Testis (tissue), 3 donors: ENCODE measurements around the gene PRND. TPM values are rescaled to one million over a fixed set of nuclear protein-coding genes. Genes with fewer than 3 reads are reported as not detected.

Source experiments
- DNase-seq: peaks from one replicate; pipeline ENCODE4 v3.0.0-alpha.2; 2019
- H3K27ac ChIP-seq, 2 donors: fragments of 200-600 bp; sonication (generic); one replicate each; pipeline ENCODE4 v1.5.1; 2019
- H3K27me3 ChIP-seq: fragments of 200-600 bp; sonication (generic); one replicate; pipeline ENCODE4 v1.5.1; 2019
- H3K36me3 ChIP-seq: fragments of 200-600 bp; sonication (generic); one replicate; pipeline ENCODE4 v1.5.1; 2017; ENCODE audit warnings: low read depth; ENCODE audit errors: missing control alignments
- H3K4me1 ChIP-seq: fragments of 200-600 bp; sonication (generic); one replicate; pipeline ENCODE4 v1.5.1; 2019
- H3K4me3 ChIP-seq, 2 donors: fragments of 200-600 bp; sonication (generic); one replicate each; pipeline ENCODE4 v1.5.1; 2017 to 2019
- H3K9me3 ChIP-seq: fragments of 200-600 bp; sonication (generic); one replicate; pipeline ENCODE4 v1.5.1; 2017
- POLR2A ChIP-seq: fragments of 450-650 bp; IDR thresholded peaks from one replicate; pipeline ENCODE4 v1.6.1; 2017; ENCODE audit warnings: antibody characterized with exemption, mild to moderate bottlenecking, moderate library complexity
- WGBS, 2 donors: methylation state at CpG; one replicate each; pipeline ENCODE4 v1.1.5; 2018; 5-methylcytosine and 5-hydroxymethylcytosine counted together
- intact Hi-C: fragments of 100-400 bp; cut with DNase I; formaldehyde crosslinking; loops from one replicate; pipeline ENCODE4 v1.15.1; 2023; ENCODE audit warnings: low total_unique reads
- polyA plus RNA-seq: library from polyadenylated mRNA; stranded (reverse); fragments of 350-450 nt; fragmentation: Illumina TruSeq; extraction: RNeasy Lipid Tissue Mini Kit (QIAGEN cat#74804); gene quantifications from one replicate; pipeline ENCODE4 v1.2.3, GENCODE V29; 2014; ENCODE audit warnings: low read depth, low replicate concordance; ENCODE audit not compliant: insufficient read depth
- total RNA-seq, 2 donors: library from RNA; depleted of rRNA; stranded (reverse); fragments of >200 nt; gene quantifications; one replicate each; pipeline ENCODE4 v1.2.3, GENCODE V29; 2016
- TF ChIP-seq, protein P1 (sequence below), 3 experiments: fragments of 450-650 bp in 2 of 3; fragments of 200-600 bp in 1 of 3; sonication (generic) in 1 of 3; IDR thresholded peaks; one replicate each; pipeline ENCODE4 v1.5.1; 2016 to 2019; ENCODE audit warnings: antibody characterized with exemption in 3 of 3, mild to moderate bottlenecking in 2 of 3, moderate library complexity in 1 of 3

PRND gene
- total and polyA plus RNA-seq, 3 donors from 2014 or later: 147 to 729 (median 431) TPM

DNA sequence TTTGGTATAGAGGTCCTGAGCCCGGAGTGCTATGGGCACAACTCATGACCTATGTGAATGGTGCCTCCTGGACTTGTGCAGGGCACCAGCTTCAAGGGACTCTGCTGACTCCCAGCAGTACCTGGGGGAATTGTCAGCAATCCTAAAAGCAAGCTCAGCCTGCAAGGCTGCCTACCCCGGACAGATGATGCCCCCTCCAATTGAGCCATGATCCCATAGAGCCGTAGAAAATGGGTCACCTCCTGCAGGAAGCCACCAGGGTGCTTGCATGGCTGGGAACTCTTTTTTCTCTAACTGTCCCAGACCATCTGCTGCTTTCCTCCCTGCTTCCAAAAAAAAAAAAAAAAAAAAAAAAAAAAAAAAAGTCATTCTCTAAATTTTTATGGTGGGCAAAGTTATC, 12.9 kb upstream of the PRND start:
- no peak for DNase-seq
- H3K9me3 ChIP-seq: no peaks in the 10 kb centered on the region
- H3K36me3 ChIP-seq: no peaks in the 10 kb centered on the region
- intact Hi-C loops: no loop called here
- no peak overlapping the region for H3K4me3 ChIP-seq
- H3K27ac ChIP-seq: no peak overlapping the region
- peaks cover 7% of the 10 kb centered on the region for H3K4me1 ChIP-seq
- TF ChIP-seq, protein P1, sequence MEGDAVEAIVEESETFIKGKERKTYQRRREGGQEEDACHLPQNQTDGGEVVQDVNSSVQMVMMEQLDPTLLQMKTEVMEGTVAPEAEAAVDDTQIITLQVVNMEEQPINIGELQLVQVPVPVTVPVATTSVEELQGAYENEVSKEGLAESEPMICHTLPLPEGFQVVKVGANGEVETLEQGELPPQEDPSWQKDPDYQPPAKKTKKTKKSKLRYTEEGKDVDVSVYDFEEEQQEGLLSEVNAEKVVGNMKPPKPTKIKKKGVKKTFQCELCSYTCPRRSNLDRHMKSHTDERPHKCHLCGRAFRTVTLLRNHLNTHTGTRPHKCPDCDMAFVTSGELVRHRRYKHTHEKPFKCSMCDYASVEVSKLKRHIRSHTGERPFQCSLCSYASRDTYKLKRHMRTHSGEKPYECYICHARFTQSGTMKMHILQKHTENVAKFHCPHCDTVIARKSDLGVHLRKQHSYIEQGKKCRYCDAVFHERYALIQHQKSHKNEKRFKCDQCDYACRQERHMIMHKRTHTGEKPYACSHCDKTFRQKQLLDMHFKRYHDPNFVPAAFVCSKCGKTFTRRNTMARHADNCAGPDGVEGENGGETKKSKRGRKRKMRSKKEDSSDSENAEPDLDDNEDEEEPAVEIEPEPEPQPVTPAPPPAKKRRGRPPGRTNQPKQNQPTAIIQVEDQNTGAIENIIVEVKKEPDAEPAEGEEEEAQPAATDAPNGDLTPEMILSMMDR (IDR thresholded peaks at IDR 0.05): no peak
- no peak for TF ChIP-seq POLR2A
- 88 to 97% methylated on average over 3 of the region's 3 CpGs for WGBS, 2 donors
- no peaks in the 10 kb centered on the region for H3K27me3 ChIP-seq

GRCh38 chr20:4709261-4710105, 12.2 kb upstream of the PRND start:
- no peak overlapping the region for H3K4me3 ChIP-seq
- intact Hi-C loops: no loop called here
- TF ChIP-seq POLR2A: no peak
- TF ChIP-seq, protein P1 (IDR thresholded peaks at IDR 0.05): no peak
- WGBS, 2 donors: 91 to 93% methylated on average over 10 of the region's 10 CpGs
- H3K9me3 ChIP-seq: no peaks in the 10 kb centered on the region
- H3K27ac ChIP-seq: no peak overlapping the region
- no peaks in the 10 kb centered on the region for H3K36me3 ChIP-seq
- H3K27me3 ChIP-seq: no peaks in the 10 kb centered on the region
- peaks cover 1% of the 10 kb centered on the region for H3K4me1 ChIP-seq
- no peak for DNase-seq

DNA sequence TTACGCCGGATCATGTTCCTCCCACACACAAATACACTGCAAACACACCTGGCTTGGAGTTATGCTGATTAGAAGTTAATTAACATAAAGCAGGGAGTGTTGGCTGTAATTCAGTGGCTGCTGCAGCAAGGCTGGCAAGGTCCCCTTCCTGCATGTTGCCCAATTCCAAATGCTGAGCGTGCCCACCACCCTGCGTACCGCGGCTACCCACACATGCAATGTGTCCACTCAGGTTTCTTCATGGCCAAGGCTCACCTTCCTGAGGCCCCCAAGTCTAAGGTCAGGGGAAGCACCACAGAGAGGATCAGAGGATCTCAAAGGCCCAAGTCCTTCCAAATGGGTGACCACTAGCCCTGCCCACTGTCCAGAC, 11.6 kb upstream of the PRND start:
- Histone ChIP-seq H3K27me3 (no peaks in the 10 kb centered on the region), H3K9me3 (no peaks in the 10 kb centered on the region), H3K4me3 (no peak overlapping the region), H3K36me3 (no peaks in the 10 kb centered on the region), H3K27ac (no peak overlapping the region), H3K4me1 (no peaks in the 10 kb centered on the region)
- WGBS, 2 donors: 93 to 95% methylated on average over 6 of the region's 6 CpGs
- no peak for DNase-seq
- TF ChIP-seq POLR2A: no peak
- TF ChIP-seq, protein P1 (IDR thresholded peaks at IDR 0.05): no peak
- intact Hi-C loops: no loop called here

GRCh38 chr20:4711511-4711910, 10.2 kb upstream of the PRND start:
- TF ChIP-seq, protein P1 (IDR thresholded peaks at IDR 0.05): no peak
- no peak for TF ChIP-seq POLR2A
- Histone ChIP-seq H3K36me3 (no peaks in the 10 kb centered on the region), H3K27ac (no peak overlapping the region), H3K9me3 (no peaks in the 10 kb centered on the region), H3K4me3 (no peak overlapping the region), H3K4me1 (no peaks in the 10 kb centered on the region), H3K27me3 (no peaks in the 10 kb centered on the region)
- DNase-seq: no peak
- intact Hi-C loops: no loop called here
- 92 to 93% methylated on average over 5 of the region's 5 CpGs for WGBS, 2 donors

- WGBS, 2 donors: 91 to 93% methylated on average over 7 of the region's 7 CpGs
- H3K27ac ChIP-seq: no peak overlapping the region
- no peaks in the 10 kb centered on the region for H3K9me3 ChIP-seq
- no peak overlapping the region for H3K4me3 ChIP-seq
- DNase-seq: no peak
- H3K4me1 ChIP-seq: no peaks in the 10 kb centered on the region
- intact Hi-C loops: no loop called here
- TF ChIP-seq POLR2A: no peak
- TF ChIP-seq, protein P1 (IDR thresholded peaks at IDR 0.05): no peak
- no peaks in the 10 kb centered on the region for H3K27me3 ChIP-seq
- no peaks in the 10 kb centered on the region for H3K36me3 ChIP-seq
Observed at GRCh38 chr20:4713401-4713800, 8.3 kb upstream of the PRND start.
